ENCODE results near the gene DCDC2C.
"Not testable (repeated sequence)": the region's sequence is repeated elsewhere in the genome, so short reads cannot be mapped to it uniquely, and the experiment has no call there.

DCDC2C gene, protein sequence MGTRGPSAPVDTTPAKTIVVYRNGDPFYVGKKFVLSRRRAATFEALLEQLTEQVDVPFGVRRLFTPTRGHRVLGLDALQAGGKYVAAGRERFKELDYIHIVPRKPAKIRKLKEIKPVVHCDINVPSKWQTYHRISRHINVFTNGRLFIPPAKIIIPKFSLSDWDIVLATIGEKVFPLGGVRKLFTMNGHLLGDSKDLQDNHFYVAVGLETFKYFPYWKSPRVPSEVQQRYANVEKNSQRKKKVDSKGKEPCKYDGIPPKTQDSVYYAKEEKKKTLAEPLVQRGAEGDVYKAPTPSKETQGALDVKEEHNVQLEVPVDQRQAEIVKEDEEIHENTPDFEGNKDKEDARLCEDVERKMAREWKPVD

GRCh38 chr2:3703236-3703756, at the start of gene DCDC2C:
Gene DCDC2C, plus strand, starts transcription at chr2:3703575. Its CDS starts 177 bp downstream, at chr2:3703752.
- no peak for DNase-seq

GRCh38 chr2:3654011-3654410, 49.4 kb upstream of the DCDC2C start:
- DNase-seq, result no peak

GRCh38 chr2:3654531-3655225, 48.7 kb upstream of the DCDC2C start:
- DNase-seq, result no peak

DNA sequence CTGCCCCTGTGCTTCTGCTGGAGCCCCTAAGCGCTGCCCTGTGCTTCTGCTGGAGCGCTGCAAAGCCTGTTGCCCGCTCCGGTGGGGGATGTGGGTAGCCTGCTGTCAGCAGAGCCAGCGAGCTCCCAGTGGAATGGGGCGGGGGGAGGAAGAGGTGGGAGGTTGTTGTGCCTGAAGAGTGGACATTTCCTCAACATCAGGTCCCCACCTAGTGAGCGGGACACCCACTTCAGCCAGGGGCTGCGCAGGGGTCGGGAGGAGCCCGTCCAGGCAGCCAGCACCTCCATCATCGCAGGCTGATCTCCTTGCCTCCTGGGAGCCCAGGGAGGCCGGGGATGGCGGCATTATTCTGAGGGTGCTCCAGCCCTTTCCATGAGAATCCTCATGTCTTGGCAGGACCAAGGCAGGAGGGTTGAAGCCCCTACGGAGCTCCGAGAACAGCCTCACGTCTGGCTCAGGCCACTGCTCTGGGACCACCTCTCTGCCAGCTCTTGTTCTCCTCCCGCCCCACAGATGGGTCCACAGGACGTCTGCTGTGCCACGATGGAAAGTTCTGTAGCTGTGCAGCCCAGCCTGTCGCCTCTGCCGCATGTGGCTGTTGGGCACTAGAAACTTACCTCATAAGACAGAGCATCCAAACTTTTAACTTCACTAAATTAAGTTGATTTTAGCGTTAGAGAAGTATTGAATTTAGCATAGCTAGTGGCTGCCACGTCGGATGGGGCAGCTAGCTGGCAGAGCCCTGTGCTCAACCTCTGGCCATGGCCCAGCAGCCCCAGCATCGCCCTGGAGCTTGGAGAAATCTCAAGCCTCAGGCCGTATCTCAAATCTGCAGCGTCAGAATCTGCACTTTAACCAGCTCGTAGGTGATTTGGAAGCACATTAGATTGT, 47.3 kb upstream of the DCDC2C start:
- DNase-seq, result no peak

GRCh38 chr2:3656762-3657721, 46.3 kb upstream of the DCDC2C start:
- no peak for DNase-seq

DNA sequence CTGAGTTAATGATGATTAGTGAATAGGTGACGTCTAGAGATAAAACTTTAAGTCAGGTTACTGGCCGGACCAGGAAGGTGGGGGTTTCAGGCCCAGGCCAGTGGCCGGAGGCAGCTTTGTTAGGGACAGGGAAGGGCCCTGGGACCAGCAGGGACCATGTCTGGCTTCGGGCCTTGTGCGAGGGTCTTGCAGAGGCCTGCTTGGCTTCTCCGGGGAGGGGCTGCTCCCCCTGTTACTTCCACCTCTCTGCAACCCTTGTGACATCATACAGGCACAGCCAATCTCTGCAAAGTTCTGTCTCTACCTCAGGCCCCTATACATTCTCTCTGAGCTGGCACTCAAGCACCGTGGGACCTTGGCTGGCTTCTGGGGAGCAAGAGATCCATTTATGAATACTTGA, 45.5 kb upstream of the DCDC2C start, which contains the start of gene ALLC:
Gene ALLC, plus strand, starts transcription at position 320 of the 400 bp plus-strand sequence. CDS start 12,958 bp downstream, outside the sequence.
- no peak for DNase-seq

GRCh38 chr2:3659447-3660432, 43.6 kb upstream of the DCDC2C start:
- no peak for DNase-seq

DNA sequence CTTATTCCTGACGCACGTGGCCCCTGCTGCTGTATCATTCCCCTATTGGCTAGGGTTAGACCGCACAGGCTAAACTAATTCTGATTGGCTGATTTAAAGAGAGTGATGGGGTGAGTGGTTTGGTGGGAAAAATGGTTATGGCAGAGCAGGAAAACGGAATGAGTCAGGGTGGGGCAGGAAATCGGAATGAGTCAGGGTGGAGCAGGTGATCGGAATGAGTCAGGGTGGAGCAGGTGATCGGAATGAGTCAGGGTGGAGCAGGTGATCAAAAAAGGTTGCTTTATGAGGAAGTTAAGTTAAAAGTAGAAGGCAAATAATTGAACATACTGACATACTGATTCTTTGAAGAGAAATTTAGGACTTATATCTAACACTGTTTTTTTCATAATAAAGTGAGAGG, 42.7 kb upstream of the DCDC2C start:
- DNase-seq, result not testable (repeated sequence)

GRCh38 chr2:3661149-3661660, 42.2 kb upstream of the DCDC2C start:
- DNase-seq, result no peak

DNA sequence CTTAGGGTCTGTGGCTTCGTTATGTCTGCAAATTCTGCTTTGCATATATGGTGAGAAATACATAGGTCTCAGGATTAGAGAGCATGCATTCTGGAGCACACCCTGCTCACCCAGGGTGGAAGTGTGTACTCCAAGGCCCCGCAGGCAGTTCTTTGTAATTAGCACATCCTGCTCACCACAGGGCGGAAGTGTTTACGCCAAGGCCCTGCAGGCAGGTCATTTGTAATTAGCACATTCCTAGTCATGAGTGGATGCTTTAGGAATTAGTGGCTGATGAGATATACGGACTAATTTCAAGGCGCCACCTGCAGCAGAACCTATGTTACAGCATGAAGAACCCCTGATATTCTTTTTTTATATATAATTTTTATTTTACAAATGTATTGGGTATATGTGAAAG, 41.1 kb upstream of the DCDC2C start:
- DNase-seq, result no peak

- no peak for DNase-seq
Observed at GRCh38 chr2:3664118-3664517, 39.3 kb upstream of the DCDC2C start.

DNA sequence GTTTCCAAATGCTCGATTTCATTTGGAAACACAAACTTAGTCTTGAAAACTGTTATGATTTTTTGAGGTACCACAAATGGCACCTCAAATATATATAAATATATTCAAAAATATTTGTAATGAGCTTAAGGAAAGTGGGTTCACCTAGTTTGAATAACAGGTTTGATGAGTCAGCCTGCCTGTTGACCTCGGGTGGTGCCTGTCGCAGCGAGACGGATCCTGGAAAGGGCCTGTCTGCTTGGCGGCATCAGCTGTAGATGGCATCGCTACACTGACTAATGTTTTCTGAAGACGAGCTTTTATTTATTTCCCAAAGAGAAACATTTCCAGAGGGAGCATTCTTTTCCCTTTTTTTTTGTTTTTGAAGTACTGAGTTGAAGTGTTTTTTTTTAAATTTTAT, 38.5 kb upstream of the DCDC2C start:
- no peak for DNase-seq

DNA sequence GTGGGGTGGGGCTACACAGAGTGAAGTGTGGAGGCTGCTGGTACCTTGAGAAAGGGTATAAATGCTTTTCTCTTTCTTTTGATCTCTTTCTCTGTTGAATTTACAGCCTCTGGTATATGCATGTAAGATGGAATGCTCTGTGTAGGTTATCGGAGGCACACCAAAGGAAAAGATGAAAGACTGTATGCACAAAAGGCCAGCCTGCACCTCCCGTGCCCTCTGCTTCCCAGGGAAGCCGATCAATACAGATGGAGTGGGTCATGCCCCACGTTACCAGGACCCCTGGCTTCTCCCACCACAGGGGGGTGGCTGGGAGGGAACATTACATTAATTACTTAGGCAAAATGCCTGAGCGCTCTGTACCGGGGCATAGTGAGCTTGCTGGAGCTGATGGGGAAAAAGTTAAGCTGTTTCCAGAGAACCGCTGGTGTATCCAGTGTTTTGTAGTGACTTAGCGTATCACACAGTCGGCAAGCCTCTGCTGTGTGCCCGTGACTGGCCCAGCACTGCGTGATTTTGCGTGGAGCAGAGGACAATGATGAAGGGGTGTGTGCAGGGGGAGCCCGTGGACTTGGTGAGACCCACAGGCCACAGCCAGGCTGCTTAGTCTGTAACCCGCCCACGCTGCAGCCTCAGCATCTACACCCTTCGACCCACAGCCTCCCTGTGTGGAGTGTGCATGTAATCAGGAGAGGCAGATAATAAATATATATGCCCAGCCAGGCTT, 37.3 kb upstream of the DCDC2C start:
- no peak for DNase-seq

DNA sequence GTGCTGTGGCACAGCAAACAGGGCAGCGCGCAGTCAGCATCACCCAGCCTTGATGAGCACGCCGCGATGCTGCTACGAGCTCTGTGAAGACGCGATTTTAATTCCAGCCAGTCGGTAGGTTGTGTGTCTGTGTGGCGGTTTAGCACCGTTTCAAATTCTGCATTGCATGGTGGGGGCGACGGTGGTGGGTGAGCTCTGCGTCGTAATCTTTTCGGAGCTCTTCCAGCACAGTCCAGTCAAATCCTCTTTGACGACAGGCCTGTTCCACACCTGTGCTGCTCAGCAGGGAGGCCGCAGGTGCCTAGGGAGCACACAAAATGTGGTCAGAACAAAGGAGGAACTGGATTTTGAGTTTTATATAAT, 36.8 kb upstream of the DCDC2C start:
- no peak for DNase-seq

DNA sequence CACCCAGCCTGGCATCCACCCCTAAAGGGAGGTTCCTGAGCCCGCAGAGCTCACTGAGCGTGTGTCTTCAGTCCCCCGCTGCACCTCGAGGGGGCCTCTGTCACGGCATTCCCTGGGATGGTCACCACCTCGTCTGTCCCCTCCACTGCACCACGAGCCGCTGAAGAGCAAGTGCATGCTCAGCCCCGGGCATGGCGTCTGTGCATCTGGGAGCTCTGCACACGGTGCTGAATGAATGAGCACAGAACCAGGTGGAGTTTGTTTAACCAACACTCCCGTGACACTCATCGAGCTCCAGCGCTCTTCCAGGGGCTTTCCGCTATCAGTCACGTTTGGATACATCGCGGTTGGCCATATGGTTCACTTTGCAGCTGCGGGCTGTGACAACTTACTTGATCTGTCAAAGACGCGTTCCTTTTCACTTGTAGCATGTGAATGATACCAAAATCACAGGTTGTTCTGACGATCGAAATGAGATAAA, 36.2 kb upstream of the DCDC2C start:
- DNase-seq, result no peak

GRCh38 chr2:3669656-3670055, 33.7 kb upstream of the DCDC2C start:
- DNase-seq, result no peak

- no peak for DNase-seq
Observed at GRCh38 chr2:3670376-3670775, 33.0 kb upstream of the DCDC2C start.

- no peak for DNase-seq
Observed at GRCh38 chr2:3670941-3671340, 32.4 kb upstream of the DCDC2C start.

GRCh38 chr2:3672861-3673678, 30.3 kb upstream of the DCDC2C start:
- DNase-seq, result no peak
